Stimulated activated naive B cell treated with anti-CD40 and anti-IgM and Interleukin-4, amounts not matched to agents 10 μg/mL and 1 μg/mL and 100 μg/mL, for 72 hours (primary cell): ENCODE measurements around the gene F2RL1.
"Not testable (repeated sequence)": the region's sequence is repeated elsewhere in the genome, so short reads cannot be mapped to it uniquely, and the experiment has no call there.

Experiments
- ATAC-seq, 2 donors: fragments of 150-1000 bp; cut with Tn5 transposase; replicated peaks; 2 replicates each; pipeline ENCODE4 v1.10.0; 2021; ENCODE audit warnings: moderate library complexity in 1 of 2
- DNase-seq: peaks from one replicate; pipeline ENCODE4 v3.0.0; 2021
- H3K27ac Mint-ChIP-seq: one replicate; pipeline ENCODE4 v1.8.0; 2022; ENCODE audit warnings: mild to moderate bottlenecking, mixed read lengths
- H3K27me3 Mint-ChIP-seq, 2 donors: one replicate each; pipeline ENCODE4 v1.8.0; 2022; ENCODE audit warnings: mixed read lengths in 2 of 2
- H3K36me3 Mint-ChIP-seq, 2 donors: one replicate each; pipeline ENCODE4 v1.8.0; 2022; ENCODE audit warnings: mixed read lengths in 2 of 2, mild to moderate bottlenecking in 1 of 2
- H3K4me1 Mint-ChIP-seq, 2 donors: one replicate each; pipeline ENCODE4 v1.8.0; 2022; ENCODE audit warnings: mixed read lengths in 2 of 2, mild to moderate bottlenecking in 1 of 2
- H3K4me3 Mint-ChIP-seq, 2 donors: one replicate each; pipeline ENCODE4 v1.8.0; 2022; ENCODE audit warnings: mild to moderate bottlenecking in 2 of 2, mixed read lengths in 2 of 2, moderate library complexity in 1 of 2
- H3K9me3 Mint-ChIP-seq, 2 donors: one replicate each; pipeline ENCODE4 v1.8.0; 2022; ENCODE audit warnings: mixed read lengths in 2 of 2, mild to moderate bottlenecking in 1 of 2

Gene F2RL1

DNA sequence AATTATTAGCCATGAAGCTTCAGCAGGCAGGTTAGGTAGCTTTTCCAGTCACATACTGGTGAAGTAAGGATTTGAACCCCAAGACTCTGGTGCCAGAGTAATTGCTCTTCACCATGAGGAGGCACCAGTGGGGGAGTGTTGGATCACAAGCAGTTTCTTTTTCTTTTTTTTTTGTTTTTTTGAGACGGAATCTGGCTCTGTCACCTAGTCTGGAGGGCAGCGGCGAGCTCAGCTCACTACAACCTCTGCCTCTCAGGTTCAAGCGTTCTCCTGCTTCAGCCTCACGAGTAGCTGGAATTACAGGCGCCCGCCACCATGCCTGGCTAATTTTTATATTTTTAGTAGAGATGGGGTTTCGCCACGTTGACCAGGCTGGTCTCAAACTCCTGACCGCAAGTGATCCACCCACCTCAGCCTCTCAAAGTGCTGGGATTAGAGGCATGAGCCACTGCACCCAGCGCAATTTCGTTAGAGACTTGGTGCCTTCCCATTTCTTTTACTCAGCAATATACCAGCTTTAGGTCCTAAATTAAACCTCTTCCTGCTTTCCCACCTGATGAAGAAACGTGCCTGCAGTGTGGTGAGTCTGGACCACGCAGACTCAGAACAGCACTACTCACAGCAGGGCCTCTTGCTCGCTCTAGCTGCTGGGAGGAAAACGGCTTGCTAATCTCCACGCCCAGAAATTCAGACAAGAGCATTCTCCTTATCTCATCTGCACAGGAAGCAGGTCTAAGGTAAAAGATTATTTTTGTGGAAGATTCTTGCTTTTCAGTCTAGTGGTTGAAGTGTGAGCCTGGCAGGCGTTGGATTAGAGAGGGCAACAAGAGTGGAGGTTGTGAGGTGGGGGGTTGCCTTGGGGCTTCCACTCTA, 30.8 kb downstream of the F2RL1 start, which contains the start of gene S100Z:
Gene S100Z, plus strand, starts transcription at position 596 of the 873 bp plus-strand sequence. CDS start 25,346 bp downstream, outside the sequence.
- Mint-ChIP-seq H3K27ac (peak within 1 kb of the TSS; percentile 73), H3K9me3 (no peaks in the 10 kb centered on the region), H3K36me3 (peaks cover 2 to 4% of the 10 kb centered on the region in 2 donors), H3K4me3 (peak within 1 kb of the TSS in 1 of 2 donors; percentile 41), H3K4me1 (peaks cover 17 to 22% of the 10 kb centered on the region in 2 donors), H3K27me3 (no peaks in the 10 kb centered on the region)
- ATAC-seq (peak in 1 of 2 donors; percentile 50), DNase-seq (no peak)

DNA sequence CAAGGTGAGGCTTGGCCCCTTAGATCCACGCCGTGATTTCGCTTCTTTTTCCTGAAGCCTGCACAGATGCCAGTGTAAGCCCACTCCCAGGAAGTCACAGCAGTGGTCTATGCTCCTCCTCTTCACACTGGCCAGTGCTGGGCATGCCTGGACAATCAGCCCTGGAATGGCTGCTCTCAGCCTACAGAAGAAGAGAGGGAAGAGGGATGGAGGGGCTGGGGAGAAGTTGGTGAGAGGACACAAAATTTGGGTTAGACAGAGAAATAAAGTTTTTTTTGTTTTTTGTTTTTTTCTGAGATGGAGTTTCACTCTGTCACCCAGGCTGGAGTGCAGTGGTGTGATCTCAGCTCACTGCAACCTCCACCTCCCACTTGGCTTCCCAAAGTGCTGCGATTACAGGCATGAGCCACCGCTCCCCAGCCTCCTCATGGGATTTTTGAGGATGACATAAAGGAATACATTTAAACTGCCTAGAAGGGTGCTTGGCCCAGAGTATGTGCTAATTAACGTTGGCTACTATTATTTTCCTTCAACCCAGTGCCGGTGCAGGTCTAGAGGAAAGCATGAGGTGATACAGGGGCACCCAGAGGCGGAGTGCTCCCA, 31.8 kb downstream of the F2RL1 start:
- peak overlapping the region; percentile 51 for H3K27ac Mint-ChIP-seq
- no peaks in the 10 kb centered on the region for H3K27me3 Mint-ChIP-seq
- H3K9me3 Mint-ChIP-seq = peaks cover 0 to 1% of the 10 kb centered on the region in 2 donors
- H3K36me3 Mint-ChIP-seq = peaks cover 2 to 6% of the 10 kb centered on the region in 2 donors
- ATAC-seq = no peak
- no peak for DNase-seq
- no peak overlapping the region for H3K4me3 Mint-ChIP-seq
- peaks cover 19 to 26% of the 10 kb centered on the region in 2 donors for H3K4me1 Mint-ChIP-seq

DNA sequence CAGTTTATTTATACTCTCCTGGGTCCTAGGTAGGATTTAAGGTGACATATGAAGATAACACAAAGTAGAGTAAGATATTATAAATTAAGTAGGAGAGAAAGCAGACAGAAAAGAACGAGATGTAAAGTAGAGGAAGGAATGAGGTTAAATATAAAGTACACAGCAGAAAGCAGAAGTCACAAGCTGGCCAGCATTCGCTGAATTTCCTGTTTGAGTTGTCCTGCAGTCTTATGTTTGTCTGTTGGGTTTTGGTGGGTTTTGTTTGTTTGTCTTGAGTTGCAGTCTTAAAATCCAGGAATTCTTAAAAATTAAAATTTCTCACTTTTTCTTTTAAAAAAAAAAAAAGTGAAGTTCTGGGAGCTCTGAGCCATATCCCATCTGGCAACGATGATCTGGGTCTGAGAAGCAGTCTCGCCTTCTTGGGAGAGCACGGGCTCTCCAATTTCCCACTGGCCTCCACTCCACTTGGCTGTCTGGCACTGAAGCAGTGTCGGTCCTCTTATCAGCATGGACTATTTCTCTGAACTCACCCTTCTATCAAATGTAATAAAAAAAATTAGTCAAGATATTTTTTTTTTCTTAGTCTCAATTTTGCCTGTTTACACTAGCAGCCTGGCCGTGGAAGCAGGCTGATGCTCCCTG, 33.0 kb downstream of the F2RL1 start:
- no peak for ATAC-seq
- Mint-ChIP-seq H3K27ac (no peak overlapping the region), H3K4me1 (peaks cover 28 to 38% of the 10 kb centered on the region in 2 donors), H3K36me3 (peaks cover 2 to 11% of the 10 kb centered on the region in 2 donors), H3K9me3 (peaks cover 0 to 2% of the 10 kb centered on the region in 2 donors), H3K27me3 (no peaks in the 10 kb centered on the region), H3K4me3 (no peak overlapping the region)
- no peak for DNase-seq

DNA sequence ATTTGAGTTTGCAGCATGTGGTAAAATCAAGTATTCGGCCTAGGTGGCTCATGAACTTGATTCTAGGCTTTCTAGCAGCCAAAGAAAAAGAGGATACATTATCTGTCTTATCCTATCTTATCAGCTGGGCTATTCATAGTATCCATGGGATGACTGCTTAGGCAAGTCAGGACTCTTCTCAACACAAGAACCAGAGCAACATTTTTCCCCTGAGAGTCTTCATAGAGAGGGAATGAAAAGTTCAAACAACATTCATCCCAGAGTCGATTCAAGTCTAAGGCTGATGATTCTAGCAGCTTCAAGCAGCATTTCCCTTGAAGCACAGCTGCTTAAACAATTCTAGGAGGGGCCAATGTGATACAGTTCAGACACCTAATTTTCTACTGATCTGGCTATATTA, 33.9 kb downstream of the F2RL1 start:
- Mint-ChIP-seq H3K4me3 (no peak overlapping the region), H3K27ac (no peak overlapping the region), H3K36me3 (peaks cover 2 to 11% of the 10 kb centered on the region in 2 donors), H3K4me1 (peaks cover 28 to 40% of the 10 kb centered on the region in 2 donors), H3K9me3 (peaks cover 0 to 2% of the 10 kb centered on the region in 2 donors), H3K27me3 (no peaks in the 10 kb centered on the region)
- DNase-seq (no peak), ATAC-seq (no peak)

DNA sequence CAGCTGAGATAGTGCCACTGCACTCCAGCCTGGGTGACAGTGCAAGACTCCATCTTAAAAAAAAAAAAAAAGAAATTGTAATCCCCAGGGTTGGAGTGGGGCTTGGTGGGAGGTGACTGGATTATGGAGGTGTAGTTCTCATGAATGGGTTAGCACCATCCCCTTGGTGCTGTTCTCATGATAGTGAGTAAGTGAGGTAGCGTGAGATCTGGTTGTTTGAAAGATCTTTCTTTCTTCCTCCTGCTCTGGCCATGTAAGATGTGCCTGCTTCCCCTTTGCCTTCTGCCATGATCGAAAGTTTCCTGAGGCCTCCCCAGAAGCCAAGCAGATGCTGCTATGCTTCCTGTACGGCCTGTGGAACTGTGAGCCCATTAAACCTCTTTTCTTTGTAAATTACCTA, 34.9 kb downstream of the F2RL1 start:
- H3K36me3 Mint-ChIP-seq = peaks cover 2 to 11% of the 10 kb centered on the region in 2 donors
- not testable (repeated sequence) for DNase-seq, ATAC-seq, H3K9me3 Mint-ChIP-seq, H3K4me3 Mint-ChIP-seq, H3K27me3 Mint-ChIP-seq, H3K27ac Mint-ChIP-seq
- H3K4me1 Mint-ChIP-seq = peaks cover 28 to 40% of the 10 kb centered on the region in 2 donors

DNA sequence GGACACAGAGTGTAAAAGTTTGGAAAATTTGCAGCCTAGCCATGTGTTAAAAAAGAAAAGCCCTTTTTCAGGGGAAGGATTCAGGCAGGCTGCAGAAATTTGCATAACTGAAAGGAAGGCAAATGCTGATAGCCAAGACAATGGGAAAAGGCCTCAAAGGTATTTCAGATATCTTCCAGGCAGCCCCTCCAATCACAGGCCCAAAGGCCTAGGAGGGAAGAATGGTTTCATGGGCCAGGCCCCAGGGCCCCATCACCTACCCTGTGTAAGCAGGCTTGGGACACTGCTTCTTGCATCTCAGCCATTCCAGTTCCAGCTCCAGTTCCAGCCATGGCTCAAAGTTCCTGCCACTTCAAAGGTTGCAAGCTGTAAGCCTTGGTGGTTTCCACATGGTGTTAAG, 35.8 kb downstream of the F2RL1 start:
- no peak overlapping the region for H3K27ac Mint-ChIP-seq
- ATAC-seq (no peak), DNase-seq (no peak)
- H3K36me3 Mint-ChIP-seq = peaks cover 2 to 11% of the 10 kb centered on the region in 2 donors
- peaks cover 28 to 39% of the 10 kb centered on the region in 2 donors for H3K4me1 Mint-ChIP-seq
- H3K27me3 Mint-ChIP-seq = no peaks in the 10 kb centered on the region
- H3K9me3 Mint-ChIP-seq = peaks cover 0 to 2% of the 10 kb centered on the region in 2 donors
- no peak overlapping the region for H3K4me3 Mint-ChIP-seq

DNA sequence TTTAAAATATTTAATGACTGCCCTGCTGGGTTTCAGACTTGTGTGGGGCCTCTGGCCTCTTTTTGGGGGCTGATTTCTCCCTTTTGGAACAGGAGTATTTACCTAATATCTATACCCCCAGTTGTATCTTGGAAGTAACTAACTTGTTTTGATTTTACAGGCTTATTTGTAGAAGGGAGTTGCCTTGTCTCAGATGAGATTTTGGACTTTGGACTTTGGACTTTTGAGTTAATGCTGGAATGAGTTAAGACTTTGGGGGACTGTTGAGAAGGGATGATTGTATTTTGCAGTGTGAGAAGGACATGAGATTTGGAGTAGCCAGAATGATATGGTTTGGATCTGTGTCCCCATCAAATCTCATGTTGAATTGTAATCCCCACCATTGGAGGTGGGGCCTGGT, 36.7 kb downstream of the F2RL1 start:
- H3K4me1 Mint-ChIP-seq = peaks cover 22 to 32% of the 10 kb centered on the region in 2 donors
- H3K4me3 Mint-ChIP-seq, DNase-seq, H3K27me3 Mint-ChIP-seq, H3K9me3 Mint-ChIP-seq, ATAC-seq: not testable (repeated sequence)
- H3K36me3 Mint-ChIP-seq = peaks cover 0 to 11% of the 10 kb centered on the region in 2 donors
- peak overlapping the region; percentile 68 for H3K27ac Mint-ChIP-seq

DNA sequence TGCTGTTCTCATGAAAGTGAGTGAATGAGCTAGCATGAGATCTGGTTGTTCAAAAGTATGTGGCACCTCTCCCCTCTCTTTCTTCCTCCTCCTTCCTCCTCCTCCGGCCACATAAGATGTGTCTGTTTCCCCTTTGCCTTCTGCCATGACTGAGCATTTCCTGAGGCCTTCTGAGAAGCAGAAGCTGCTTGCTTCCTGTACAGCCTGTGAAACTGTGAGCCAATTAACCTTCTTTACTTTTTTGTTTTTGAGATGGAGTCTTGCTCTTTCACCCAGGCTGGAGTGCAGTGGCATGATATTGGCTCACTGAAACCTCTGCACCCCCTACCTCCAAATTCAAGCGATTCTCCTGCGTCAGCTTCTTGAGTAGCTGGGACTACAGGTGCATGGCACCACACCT, 37.1 kb downstream of the F2RL1 start:
- Mint-ChIP-seq H3K4me3 (peak overlapping the region in 1 of 2 donors; percentile 2), H3K36me3 (peaks cover 0 to 11% of the 10 kb centered on the region in 2 donors), H3K4me1 (peaks cover 18 to 27% of the 10 kb centered on the region in 2 donors), H3K27ac (peak overlapping the region; percentile 68), H3K27me3 (no peaks in the 10 kb centered on the region), H3K9me3 (peaks cover 0 to 2% of the 10 kb centered on the region in 2 donors)
- no peak for DNase-seq
- ATAC-seq = peak; percentile 82 to 86

DNA sequence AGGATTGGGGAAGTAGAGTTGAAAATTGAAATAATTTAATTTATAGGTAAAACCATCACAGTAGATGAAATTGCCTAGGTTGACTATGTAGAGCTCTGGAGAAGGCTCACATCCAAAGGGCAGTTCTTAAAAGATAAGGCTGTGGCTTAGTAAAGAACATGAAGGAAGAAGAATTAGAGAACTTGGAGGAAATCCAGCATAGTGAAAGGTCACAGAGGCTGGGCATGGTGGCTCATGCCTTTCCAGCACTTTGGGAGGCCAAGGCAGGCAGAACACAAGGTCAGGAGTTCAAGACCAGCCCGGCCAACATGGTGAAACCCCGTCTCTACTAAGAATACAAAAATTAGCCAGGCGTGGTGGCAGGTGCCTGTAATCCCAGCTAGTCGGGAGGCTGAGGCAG, 38.0 kb downstream of the F2RL1 start:
- not testable (repeated sequence) for H3K9me3 Mint-ChIP-seq, DNase-seq, H3K4me3 Mint-ChIP-seq, ATAC-seq, H3K27ac Mint-ChIP-seq, H3K27me3 Mint-ChIP-seq
- Mint-ChIP-seq H3K4me1 (peaks cover 12 to 19% of the 10 kb centered on the region in 2 donors), H3K36me3 (peaks cover 0 to 11% of the 10 kb centered on the region in 2 donors)

DNA sequence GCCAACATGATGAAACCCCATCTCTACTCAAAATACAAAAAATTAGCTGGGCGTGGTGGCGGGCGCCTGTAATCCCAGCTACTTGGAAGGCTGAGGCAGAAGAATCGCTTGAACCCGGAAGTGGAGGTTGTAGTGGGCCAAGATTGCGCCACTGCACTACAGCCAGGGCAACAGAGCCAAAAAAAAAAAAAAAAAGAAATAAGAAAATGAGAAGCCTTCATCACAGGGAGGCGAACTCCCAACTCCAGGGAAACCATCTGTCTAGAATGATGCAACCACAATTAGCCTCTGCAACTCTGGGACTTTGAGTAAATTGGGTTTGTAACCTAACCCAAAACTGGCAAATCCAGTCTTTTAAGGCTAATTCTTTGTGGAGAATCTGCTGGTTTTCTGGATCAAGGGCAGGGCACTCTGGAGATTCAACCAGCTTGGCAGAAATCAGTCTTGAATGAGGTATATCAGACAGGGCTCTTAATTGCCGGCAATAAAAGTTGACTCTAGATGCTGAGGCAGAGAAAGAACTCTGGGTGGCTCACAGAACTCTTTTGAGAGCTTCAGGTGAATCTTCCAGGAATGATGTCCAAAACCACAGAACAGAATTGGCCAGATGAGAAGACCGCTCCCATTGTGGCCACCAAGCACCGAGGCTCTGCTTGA, 40.9 kb downstream of the F2RL1 start:
- H3K27me3 Mint-ChIP-seq = no peaks in the 10 kb centered on the region
- ATAC-seq = no peak
- H3K4me1 Mint-ChIP-seq = peaks cover 11 to 19% of the 10 kb centered on the region in 2 donors
- peaks cover 0 to 7% of the 10 kb centered on the region in 2 donors for H3K36me3 Mint-ChIP-seq
- H3K4me3 Mint-ChIP-seq = no peak overlapping the region
- H3K9me3 Mint-ChIP-seq = peaks cover 0 to 2% of the 10 kb centered on the region in 2 donors
- no peak for DNase-seq
- no peak overlapping the region for H3K27ac Mint-ChIP-seq

DNA sequence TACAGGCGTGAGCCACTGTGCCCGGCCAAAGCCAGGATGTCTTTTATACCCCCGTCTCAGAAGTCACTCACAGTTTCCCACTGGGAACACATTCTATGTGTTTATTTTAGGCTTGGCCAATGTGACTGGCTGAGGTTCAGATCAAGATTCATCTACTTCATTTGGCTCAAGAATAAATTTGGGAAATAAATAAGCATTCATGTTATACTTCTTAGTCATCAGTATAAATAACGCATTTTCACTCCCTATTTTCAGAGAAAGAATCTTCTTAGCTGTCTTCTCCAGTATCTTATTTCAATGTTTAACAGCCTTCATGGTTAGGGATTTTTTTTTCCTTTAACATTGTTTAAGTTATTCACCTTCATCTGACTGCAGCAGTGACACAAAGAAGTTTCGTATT, 42.8 kb downstream of the F2RL1 start:
- Mint-ChIP-seq H3K27me3 (no peaks in the 10 kb centered on the region), H3K4me3 (no peak overlapping the region), H3K9me3 (no peaks in the 10 kb centered on the region), H3K27ac (no peak overlapping the region), H3K4me1 (peaks cover 0 to 5% of the 10 kb centered on the region in 2 donors), H3K36me3 (no peaks in the 10 kb centered on the region)
- ATAC-seq (no peak), DNase-seq (no peak)

DNA sequence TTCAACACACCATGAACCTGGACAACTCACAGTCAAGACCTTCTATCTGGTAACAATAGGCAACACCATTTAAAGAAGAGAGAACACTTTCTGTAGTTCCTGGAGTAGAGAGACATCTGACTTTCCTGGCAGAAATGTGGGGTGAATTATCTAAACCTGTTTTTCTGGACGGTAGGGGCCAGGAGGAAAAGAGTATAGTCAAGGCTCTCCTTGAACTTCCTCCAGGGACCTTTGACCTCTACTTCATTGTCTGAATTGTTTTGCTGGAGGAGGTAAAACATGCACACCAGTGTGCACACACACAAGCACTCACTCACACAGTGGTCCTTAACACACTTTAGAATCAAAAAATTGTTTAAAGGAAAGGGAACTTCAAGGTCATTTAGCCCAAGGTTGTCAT, 44.2 kb downstream of the F2RL1 start:
- Mint-ChIP-seq H3K27me3 (no peaks in the 10 kb centered on the region), H3K9me3 (no peaks in the 10 kb centered on the region), H3K27ac (no peak overlapping the region), H3K4me1 (no peaks in the 10 kb centered on the region), H3K4me3 (no peak overlapping the region), H3K36me3 (no peaks in the 10 kb centered on the region)
- ATAC-seq (no peak), DNase-seq (no peak)

DNA sequence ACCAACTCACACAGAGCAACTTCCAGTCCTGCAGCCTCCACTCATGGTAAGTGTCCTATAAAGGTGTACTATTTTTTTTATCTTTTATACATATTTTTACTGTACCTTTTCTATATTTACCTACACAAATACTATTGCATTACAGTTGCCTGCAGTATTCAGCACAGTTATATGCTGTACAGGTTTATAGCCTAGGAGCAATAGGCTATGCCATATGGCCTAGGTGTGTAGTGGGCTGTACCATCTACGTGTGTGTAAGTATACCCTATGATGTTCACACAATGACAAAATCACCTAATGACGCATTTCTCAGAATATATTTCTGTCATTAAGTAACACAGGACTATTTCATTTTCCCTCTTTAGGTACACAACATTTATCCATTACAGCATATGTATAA, 47.7 kb downstream of the F2RL1 start:
- H3K4me1 Mint-ChIP-seq = no peaks in the 10 kb centered on the region
- H3K9me3 Mint-ChIP-seq = no peaks in the 10 kb centered on the region
- DNase-seq (no peak), ATAC-seq (no peak)
- no peaks in the 10 kb centered on the region for H3K27me3 Mint-ChIP-seq
- H3K27ac Mint-ChIP-seq = no peak overlapping the region
- H3K36me3 Mint-ChIP-seq = no peaks in the 10 kb centered on the region
- H3K4me3 Mint-ChIP-seq = no peak overlapping the region

DNA sequence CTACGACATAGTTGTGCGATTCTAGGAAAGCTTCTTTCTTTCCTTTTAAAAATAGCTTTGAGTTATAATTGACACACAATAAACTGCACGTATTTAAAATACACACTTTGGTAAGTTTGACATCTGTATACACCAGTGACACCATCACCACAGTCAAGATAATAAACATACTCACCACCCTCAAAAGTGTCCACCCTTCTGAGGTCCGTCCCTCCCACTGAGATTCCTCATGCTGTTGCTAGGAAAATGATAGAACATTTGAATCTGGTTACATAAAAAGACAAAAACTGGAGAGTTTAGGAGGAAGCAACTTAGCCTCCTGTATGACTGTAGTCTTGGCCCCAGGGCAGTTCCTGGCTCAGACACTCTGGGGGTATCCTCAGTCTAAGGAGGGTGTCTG, 48.2 kb downstream of the F2RL1 start:
- no peak for ATAC-seq
- Mint-ChIP-seq H3K4me3 (no peak overlapping the region), H3K9me3 (no peaks in the 10 kb centered on the region), H3K4me1 (no peaks in the 10 kb centered on the region), H3K36me3 (no peaks in the 10 kb centered on the region), H3K27me3 (no peaks in the 10 kb centered on the region), H3K27ac (peak overlapping the region; percentile 31)
- no peak for DNase-seq
